Activated T-cell treated with anti-CD3 and anti-CD28 coated beads, Interleukin-2, amount 50 U/mL, for 4 hours (primary cell): Measurements from ENCODE around the gene PTAFR. TPM values are rescaled to one million over a fixed set of nuclear protein-coding genes. Genes with fewer than 3 reads are reported as not detected.
A peak's percentile ranks its signal among the peaks of the same experiment; 100 is the strongest.

Experiments
- ATAC-seq, 2 donors: fragments of 200-7000 bp; cut with Tn5 transposase; one replicate each; pipeline ENCODE4 v1.10.0; 2021
- DNase-seq: peaks from one replicate; pipeline ENCODE4 v3.0.0-alpha.2; 2020
- H3K27me3 Mint-ChIP-seq: one replicate; pipeline ENCODE4 v1.8.0; 2021; ENCODE audit warnings: low read depth, mixed read lengths
- H3K36me3 Mint-ChIP-seq: one replicate; pipeline ENCODE4 v1.8.0; 2022; ENCODE audit warnings: mixed read lengths; ENCODE audit not compliant: insufficient read depth
- H3K4me1 Mint-ChIP-seq: one replicate; pipeline ENCODE4 v1.8.0; 2021; ENCODE audit warnings: low read depth, mixed read lengths
- H3K4me3 Mint-ChIP-seq: one replicate; pipeline ENCODE4 v1.8.0; 2021; ENCODE audit warnings: mild to moderate bottlenecking, moderate library complexity, mixed read lengths
- H3K9me3 Mint-ChIP-seq: one replicate; pipeline ENCODE4 v1.8.0; 2021; ENCODE audit warnings: mixed read lengths
- total RNA-seq, 3 donors: library from RNA; stranded (reverse); gene quantifications; one replicate each; pipeline ENCODE4 v1.2.1, GENCODE V29; 2021

PTAFR gene
- total RNA-seq, 3 donors from 2014 or later: 0.96 to 3.4 (median 1.3) TPM

- DNase-seq: no peak
- no peaks in the 10 kb centered on the region for H3K9me3 Mint-ChIP-seq
- H3K36me3 Mint-ChIP-seq: peaks cover 2% of the 10 kb centered on the region
- no peak overlapping the region for H3K4me3 Mint-ChIP-seq
- H3K27me3 Mint-ChIP-seq: peaks cover 6% of the 10 kb centered on the region
- ATAC-seq: no peak
- H3K4me1 Mint-ChIP-seq: peaks cover 3% of the 10 kb centered on the region
These were observed 14.3 kb downstream of the PTAFR start for GRCh38 chr1:28162151-28162550.

DNA sequence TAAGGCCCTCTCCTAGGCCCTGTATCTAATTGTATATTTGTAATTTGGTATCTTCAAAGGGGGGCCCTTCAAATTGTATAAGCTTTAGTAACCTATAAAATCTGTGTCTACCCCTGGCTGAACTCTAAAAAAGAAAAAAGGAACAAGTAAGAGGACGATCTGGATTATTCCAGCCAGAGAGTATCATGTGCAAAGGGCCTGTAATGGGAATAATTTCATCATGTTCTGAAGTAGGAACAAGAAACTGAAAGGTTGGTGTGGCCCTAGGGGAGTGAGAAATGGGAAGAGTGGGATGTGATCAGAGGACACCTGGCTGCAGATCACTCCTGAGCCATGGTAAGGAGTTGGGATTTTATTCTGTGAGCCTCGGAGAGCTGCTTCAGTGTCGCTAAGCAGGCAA, 14.7 kb downstream of the PTAFR start:
- H3K4me1 Mint-ChIP-seq: no peaks in the 10 kb centered on the region
- H3K4me3 Mint-ChIP-seq: no peak overlapping the region
- peaks cover 2% of the 10 kb centered on the region for H3K36me3 Mint-ChIP-seq
- DNase-seq (no peak), ATAC-seq (no peak)
- no peaks in the 10 kb centered on the region for H3K9me3 Mint-ChIP-seq
- H3K27me3 Mint-ChIP-seq: peaks cover 6% of the 10 kb centered on the region

- H3K4me1 Mint-ChIP-seq: no peaks in the 10 kb centered on the region
- ATAC-seq: no peak
- no peak overlapping the region for H3K4me3 Mint-ChIP-seq
- H3K27me3 Mint-ChIP-seq: peaks cover 6% of the 10 kb centered on the region
- no peaks in the 10 kb centered on the region for H3K9me3 Mint-ChIP-seq
- peaks cover 2% of the 10 kb centered on the region for H3K36me3 Mint-ChIP-seq
- no peak for DNase-seq
These were observed 15.7 kb downstream of the PTAFR start for GRCh38 chr1:28160782-28161266.

GRCh38 chr1:28159680-28160079, 16.8 kb downstream of the PTAFR start:
- no peaks in the 10 kb centered on the region for H3K9me3 Mint-ChIP-seq
- H3K36me3 Mint-ChIP-seq: peaks cover 2% of the 10 kb centered on the region
- H3K4me1 Mint-ChIP-seq: no peaks in the 10 kb centered on the region
- H3K4me3 Mint-ChIP-seq: no peak overlapping the region
- H3K27me3 Mint-ChIP-seq: peaks cover 6% of the 10 kb centered on the region
- ATAC-seq (no peak), DNase-seq (no peak)

DNA sequence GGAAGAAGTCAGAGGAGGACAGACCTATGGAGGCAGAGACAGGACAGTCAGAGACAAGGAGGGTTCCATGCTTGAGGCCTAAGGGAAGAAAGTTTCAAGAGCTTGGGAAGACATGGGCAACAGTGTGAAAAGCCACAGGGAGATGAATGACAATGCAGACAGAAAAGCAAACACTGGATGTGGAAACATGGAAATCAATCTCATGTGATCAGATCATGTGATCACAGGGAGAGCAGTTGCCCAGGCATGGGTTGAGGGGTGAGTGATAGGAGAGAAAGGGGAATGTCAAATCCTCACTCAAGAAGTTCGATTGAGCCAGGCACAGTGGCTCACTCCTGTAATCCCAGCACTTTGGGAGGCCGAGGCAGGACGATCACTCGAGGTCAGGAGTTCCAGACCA, 17.2 kb downstream of the PTAFR start:
- H3K4me1 Mint-ChIP-seq: no peaks in the 10 kb centered on the region
- ATAC-seq: no peak
- no peak overlapping the region for H3K4me3 Mint-ChIP-seq
- no peaks in the 10 kb centered on the region for H3K9me3 Mint-ChIP-seq
- H3K27me3 Mint-ChIP-seq: peaks cover 6% of the 10 kb centered on the region
- no peak for DNase-seq
- H3K36me3 Mint-ChIP-seq: peaks cover 2% of the 10 kb centered on the region

DNA sequence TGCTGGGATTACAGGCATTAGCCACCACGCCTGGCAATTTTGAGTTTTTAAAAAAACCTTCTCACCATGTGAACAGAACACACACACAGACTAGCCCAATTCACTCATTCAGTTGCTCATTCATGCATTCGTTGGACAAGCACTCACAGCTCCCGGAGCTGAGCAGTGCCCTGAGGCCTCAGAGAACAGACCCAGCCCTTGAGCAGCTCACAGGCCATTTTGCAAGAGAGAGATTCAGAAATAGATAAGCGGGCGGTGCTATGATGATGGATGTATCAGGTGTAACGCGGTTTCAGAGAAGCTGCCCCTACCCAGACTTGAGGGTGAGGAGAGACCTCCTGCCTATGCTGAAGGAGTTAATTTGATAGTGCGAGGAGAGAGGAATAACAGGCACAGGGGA, 18.6 kb downstream of the PTAFR start:
- Mint-ChIP-seq H3K27me3 (peaks cover 6% of the 10 kb centered on the region), H3K9me3 (no peaks in the 10 kb centered on the region), H3K36me3 (peaks cover 2% of the 10 kb centered on the region), H3K4me1 (no peaks in the 10 kb centered on the region), H3K4me3 (no peak overlapping the region)
- ATAC-seq (no peak), DNase-seq (no peak)

DNA sequence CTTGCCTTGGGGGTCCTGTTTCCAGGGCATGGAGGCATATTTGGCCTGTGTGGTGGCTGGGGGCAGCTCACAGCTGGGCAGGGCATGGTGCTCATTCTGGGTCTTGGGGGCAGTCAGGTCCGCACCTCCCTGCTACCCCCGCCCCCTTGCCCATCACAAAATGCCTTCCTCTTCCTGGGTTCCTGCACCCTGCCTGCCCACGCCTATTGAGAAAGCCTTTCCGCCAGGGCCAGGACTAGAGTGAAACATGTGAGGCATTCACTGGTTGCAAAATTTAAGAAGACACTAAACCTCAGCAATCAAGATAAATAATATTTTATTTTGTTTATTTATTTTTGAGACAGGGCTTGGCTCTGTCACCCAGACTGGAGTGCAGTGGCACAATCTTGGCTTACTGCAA, 19.7 kb downstream of the PTAFR start:
- H3K27me3 Mint-ChIP-seq: peaks cover 4% of the 10 kb centered on the region
- H3K4me1 Mint-ChIP-seq: no peaks in the 10 kb centered on the region
- no peak for ATAC-seq
- no peaks in the 10 kb centered on the region for H3K9me3 Mint-ChIP-seq
- H3K4me3 Mint-ChIP-seq: no peak overlapping the region
- H3K36me3 Mint-ChIP-seq: peaks cover 2% of the 10 kb centered on the region
- no peak for DNase-seq

GRCh38 chr1:28155628-28156027, 20.9 kb downstream of the PTAFR start:
- ATAC-seq (no peak), DNase-seq (no peak)
- Mint-ChIP-seq H3K4me1 (no peaks in the 10 kb centered on the region), H3K36me3 (peaks cover 4% of the 10 kb centered on the region), H3K4me3 (no peak overlapping the region), H3K27me3 (peaks cover 2% of the 10 kb centered on the region), H3K9me3 (no peaks in the 10 kb centered on the region)

DNA sequence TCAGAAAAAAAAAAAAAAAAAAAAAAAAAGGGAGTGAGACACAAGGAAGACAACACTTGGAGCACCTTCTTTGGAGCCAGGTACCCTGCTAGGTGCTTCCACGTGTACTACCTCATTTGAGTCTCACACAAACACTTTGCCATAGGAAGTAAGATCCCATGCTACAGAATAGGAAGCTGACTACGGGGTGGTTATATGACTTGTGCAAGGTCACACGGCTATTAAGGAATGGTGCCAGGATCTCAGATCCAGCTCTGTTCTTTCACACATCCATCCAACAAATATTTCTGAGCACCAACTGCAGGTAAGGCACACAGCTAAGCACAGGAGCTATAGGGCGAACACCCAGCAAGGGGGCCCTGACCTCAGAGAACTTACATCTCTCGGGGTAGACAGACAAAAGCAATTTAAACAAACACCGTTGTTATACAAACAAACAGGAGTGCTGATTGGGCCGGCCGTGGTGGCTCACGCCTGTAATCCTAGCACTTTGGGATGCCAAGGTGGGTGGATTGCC, 22.4 kb downstream of the PTAFR start:
- H3K4me1 Mint-ChIP-seq: no peaks in the 10 kb centered on the region
- peaks cover 2% of the 10 kb centered on the region for H3K27me3 Mint-ChIP-seq
- DNase-seq (no peak), ATAC-seq (no peak)
- peaks cover 14% of the 10 kb centered on the region for H3K36me3 Mint-ChIP-seq
- H3K9me3 Mint-ChIP-seq: no peaks in the 10 kb centered on the region
- H3K4me3 Mint-ChIP-seq: no peak overlapping the region

DNA sequence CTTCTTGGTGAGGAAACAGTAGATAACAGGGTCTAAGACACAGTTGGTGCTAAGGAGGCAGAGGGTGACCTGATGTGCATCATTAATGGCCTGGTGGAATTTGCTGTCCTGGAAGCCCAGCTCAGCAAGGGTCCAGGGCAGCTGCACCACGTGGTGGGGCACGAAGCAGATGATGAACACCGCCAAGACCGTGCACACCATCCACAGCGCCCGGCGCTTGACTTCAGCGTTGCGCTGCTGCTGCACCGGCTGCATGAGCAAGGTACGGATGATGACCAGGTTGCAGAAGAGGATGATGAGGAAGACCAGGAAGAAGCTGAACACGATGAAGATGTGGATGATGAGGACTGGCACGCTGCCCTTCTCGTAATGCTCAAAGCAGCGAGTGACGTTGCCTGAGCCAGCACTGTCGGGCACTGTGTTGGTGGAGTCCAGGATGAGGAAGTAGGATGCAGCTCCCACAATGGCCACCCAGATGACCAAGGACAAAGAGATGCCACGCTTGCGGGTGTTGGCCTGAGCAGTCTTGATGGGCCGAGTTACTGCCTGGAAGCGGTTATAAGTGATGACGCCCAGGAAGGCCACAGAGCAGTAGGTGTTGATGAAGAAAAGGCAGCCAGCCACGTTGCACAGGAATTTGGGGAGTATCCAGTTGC, 26.2 kb downstream of the PTAFR start:
- no peak for ATAC-seq
- Mint-ChIP-seq H3K27me3 (no peaks in the 10 kb centered on the region), H3K4me1 (no peaks in the 10 kb centered on the region), H3K4me3 (no peak overlapping the region), H3K9me3 (no peaks in the 10 kb centered on the region), H3K36me3 (peaks cover 13% of the 10 kb centered on the region)
- no peak for DNase-seq

GRCh38 chr1:28148880-28149195, 27.7 kb downstream of the PTAFR start:
- no peak for DNase-seq
- no peak overlapping the region for H3K4me3 Mint-ChIP-seq
- H3K36me3 Mint-ChIP-seq: peaks cover 13% of the 10 kb centered on the region
- H3K9me3 Mint-ChIP-seq: no peaks in the 10 kb centered on the region
- peaks cover 9% of the 10 kb centered on the region for H3K4me1 Mint-ChIP-seq
- ATAC-seq: no peak
- no peaks in the 10 kb centered on the region for H3K27me3 Mint-ChIP-seq

GRCh38 chr1:28147264-28148094, 29.0 kb downstream of the PTAFR start:
- Mint-ChIP-seq H3K9me3 (no peaks in the 10 kb centered on the region), H3K4me3 (no peak overlapping the region), H3K4me1 (peaks cover 9% of the 10 kb centered on the region), H3K36me3 (peaks cover 13% of the 10 kb centered on the region), H3K27me3 (no peaks in the 10 kb centered on the region)
- DNase-seq (no peak), ATAC-seq (no peak)

GRCh38 chr1:28145728-28146127, 30.8 kb downstream of the PTAFR start:
- H3K27me3 Mint-ChIP-seq: no peaks in the 10 kb centered on the region
- no peak for DNase-seq
- H3K4me1 Mint-ChIP-seq: peaks cover 9% of the 10 kb centered on the region

GRCh38 chr1:28144203-28145135, 32.0 kb downstream of the PTAFR start:
- Mint-ChIP-seq H3K36me3 (no peaks in the 10 kb centered on the region), H3K4me1 (peaks cover 9% of the 10 kb centered on the region), H3K9me3 (no peaks in the 10 kb centered on the region), H3K4me3 (no peak overlapping the region), H3K27me3 (no peaks in the 10 kb centered on the region)
- DNase-seq (no peak), ATAC-seq (peak; percentile 97 to 98)

More at GRCh38 chr1:28145728-28146127, 30.8 kb downstream of the PTAFR start:
- Mint-ChIP-seq H3K9me3 (no peaks in the 10 kb centered on the region), H3K36me3 (peaks cover 13% of the 10 kb centered on the region), H3K4me3 (no peak overlapping the region)
- no peak for ATAC-seq
